HG03135 (cell line): ENCODE data around the gene AP1AR.
"Not testable (repeated sequence)": the region's sequence is repeated elsewhere in the genome, so short reads cannot be mapped to it uniquely, and the experiment has no call there.

Experiments
- ATAC-seq: cut with Tn5 transposase; IDR thresholded peaks from one replicate; pipeline ENCODE4 v1.9.1; 2021; ENCODE audit warnings: mild to moderate bottlenecking, moderate library complexity; ENCODE audit not compliant: unreplicated experiment

Gene AP1AR

DNA sequence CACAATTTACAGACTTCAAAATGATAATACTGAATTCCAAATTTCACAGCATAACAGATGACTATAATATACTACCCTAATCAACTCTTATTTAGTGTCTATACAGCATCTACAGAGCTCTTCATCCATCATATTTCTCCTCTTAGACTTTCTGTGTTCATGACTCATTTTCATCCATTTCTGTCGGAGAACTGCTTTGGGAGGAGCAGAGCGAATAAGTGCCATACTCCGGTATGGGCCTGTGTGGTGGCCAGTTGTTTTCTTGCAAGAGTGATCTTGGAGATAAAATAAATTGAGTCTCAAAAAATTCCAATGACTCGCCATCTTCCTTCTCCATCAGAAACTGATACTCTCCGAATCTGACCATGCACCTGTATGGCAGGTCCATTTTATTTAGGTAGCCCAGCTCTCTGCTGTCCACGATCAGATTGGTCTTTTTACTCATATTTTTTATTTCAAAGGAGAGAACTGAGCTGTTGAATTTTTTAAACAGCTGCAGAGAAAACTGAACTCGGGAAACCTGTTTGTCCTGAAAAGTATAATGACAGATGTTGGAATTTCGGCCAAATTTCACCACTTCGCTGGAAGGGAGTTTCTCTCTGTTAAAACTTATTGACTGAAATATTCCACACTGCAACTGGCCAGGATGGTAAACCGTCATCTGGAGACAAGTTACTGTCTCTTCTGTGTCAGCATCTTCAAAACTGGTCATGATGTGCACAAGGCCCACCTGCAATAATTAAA is 46.3 kb downstream of the AP1AR start:
- ATAC-seq: no peak

DNA sequence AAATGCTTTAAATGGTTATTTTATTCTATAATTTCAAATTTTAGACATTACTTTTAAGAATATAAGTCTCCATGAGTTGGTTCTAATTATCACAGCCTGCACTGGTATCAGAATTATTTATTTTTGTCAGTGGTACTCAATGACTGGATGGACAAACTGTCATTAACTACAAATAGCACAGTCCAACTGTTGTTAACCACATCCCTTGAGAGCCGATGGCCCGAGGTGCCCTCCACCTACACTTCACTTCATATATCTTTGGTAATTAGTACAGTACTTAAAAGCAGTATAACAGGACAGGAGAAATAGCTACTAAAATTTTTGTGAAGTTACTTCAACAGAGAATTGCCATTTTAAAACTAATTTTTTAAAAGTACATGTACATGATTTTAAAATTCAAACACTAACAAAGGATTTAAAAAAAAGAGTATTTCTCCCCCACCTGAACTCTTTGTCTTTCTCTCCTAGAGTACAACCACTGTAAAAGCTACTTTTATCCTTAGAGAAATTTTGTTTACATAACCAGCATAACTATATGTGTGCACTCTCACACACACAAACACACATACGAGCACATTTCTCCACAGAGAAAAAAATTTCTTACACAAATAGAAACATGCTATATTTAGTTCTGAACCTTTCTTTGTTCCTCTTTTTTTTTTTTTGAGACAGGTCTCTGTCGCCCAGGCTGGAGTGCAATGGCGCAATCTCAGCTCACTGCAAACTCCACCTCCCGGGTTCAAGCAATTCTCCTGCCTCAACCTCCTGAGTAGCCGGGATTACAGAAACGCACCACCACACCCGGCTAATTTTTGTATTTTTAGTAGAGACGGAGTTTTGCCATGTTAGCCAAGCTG is 47.7 kb downstream of the AP1AR start:
- peak; percentile 65 for ATAC-seq

DNA sequence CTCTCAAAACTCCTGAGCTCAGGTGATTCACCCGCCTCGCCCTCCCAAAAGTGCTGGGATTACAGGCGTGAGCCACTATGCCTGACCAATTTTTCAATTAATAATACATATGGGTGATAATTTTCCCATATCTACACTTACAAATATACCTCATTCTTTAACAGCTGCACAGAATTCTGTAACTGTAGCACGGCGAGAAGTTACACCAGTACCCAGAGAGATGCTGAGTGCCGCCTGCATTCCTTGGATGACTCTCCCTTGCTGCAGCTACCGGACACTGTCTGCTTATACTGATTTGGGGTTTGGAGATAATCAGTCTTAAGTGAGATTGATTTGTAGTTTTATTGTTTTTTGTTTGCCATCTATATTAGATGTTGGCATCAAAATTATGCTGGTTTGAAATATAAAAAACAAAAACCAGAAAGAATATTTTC is 48.3 kb downstream of the AP1AR start:
- no peak for ATAC-seq

DNA sequence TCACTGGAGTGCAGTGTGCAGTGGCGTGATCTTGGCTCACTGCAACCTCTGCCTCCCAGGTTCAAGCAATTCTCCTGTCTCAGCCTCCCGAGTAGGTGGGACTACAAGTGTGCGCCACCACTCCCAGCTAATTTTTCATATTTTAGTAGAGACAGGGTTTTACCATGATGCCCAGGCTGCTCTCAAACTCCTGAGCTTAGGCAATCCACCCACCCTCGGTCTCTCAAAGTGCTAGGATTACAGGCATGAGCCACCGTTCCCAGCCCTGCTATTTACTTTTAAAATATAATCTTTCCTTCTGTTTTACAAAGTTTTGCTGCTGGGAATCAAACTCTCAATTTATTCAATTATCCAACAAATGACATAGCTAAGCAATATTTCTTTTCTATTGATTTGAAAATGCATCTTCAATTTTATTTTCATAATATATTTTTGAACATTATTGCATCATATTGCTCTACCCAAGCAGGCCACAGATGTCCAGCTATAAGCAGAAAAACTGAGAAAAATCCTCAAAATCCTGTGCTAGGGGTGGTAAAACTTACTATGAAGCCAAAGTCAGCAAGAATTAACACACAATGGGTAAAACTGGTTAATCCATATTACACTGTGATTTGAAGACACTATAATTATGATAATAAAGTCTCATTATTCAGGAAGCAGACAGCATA is 48.9 kb downstream of the AP1AR start:
- ATAC-seq: no peak

DNA sequence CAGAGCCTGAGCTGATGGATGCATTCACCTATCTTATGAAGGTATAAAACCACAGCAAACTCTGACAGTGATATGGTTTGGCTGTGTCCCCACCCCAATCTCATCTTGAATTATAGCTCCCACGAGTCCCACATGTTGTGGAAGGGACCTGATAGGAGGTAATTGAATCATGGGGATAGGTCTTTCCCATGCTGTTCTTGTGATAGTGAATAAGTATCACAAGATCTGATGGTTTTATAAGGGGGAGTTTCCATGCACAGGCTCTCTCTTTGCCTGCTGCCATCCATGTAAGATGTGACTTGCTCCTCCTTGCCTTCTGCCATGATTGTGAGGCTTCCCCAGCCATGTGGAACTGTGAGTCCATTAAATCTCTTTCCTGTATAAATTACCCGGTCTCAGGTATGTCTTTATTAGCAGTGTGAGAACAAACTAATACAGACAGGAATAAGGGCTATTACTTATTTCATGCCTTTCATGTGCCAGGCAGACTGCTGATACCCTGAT is 50.4 kb downstream of the AP1AR start:
- not testable (repeated sequence) for ATAC-seq

DNA sequence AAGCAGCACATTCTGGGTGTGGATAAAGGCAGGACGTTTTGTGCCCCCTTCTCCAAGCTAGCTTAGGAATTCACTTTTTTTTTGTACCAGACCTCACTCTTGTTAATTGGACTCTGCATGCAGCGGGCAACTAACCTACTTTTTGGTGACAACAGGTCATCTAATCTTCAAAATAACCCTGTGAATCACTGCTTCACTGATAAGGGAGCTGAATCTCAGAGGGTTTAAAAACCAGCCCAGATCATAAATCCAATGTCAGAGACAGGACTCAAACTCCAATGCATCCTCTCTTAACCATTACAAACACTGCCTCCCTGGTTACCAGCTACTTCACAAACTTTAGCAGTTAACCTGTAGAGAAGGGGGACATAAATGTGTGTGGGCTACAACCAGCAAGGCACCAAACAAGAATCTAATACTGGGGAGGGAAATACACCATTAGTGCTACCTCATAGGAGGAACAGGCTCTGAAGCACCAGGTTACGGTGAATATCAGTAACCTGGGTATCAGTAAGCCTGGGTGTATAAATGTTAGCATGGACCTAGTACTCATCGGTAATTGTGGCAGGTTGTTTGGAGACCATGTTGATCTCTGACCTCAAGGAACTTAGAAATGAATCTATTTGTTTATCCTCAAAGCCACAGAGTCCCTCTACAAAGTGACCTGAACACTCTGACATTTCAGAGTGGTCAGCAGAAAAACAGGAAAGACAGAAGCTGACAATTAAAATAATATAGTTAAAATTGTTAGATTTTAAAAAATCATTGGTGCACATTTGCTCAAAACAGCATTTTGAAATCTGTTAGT is 51.5 kb downstream of the AP1AR start:
- ATAC-seq: no peak

DNA sequence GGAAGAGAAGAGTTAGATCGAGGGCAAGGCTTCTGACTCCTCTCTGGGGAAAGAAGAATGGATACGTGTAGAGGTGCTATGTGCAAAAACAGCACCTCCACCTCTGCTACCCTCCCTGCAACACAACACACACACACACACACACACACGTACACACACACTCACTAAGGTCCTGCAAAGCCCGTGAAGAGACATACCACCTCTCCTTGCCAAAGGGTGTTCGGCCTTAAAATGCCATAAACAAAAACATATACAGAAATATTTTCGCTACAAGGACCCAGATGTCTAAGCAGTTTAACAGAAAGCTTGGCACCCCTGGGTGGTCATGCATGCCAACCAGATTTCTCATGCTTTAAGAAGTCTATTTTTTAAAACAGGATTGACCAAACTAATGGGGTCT is 52.6 kb downstream of the AP1AR start:
- ATAC-seq: no peak

DNA sequence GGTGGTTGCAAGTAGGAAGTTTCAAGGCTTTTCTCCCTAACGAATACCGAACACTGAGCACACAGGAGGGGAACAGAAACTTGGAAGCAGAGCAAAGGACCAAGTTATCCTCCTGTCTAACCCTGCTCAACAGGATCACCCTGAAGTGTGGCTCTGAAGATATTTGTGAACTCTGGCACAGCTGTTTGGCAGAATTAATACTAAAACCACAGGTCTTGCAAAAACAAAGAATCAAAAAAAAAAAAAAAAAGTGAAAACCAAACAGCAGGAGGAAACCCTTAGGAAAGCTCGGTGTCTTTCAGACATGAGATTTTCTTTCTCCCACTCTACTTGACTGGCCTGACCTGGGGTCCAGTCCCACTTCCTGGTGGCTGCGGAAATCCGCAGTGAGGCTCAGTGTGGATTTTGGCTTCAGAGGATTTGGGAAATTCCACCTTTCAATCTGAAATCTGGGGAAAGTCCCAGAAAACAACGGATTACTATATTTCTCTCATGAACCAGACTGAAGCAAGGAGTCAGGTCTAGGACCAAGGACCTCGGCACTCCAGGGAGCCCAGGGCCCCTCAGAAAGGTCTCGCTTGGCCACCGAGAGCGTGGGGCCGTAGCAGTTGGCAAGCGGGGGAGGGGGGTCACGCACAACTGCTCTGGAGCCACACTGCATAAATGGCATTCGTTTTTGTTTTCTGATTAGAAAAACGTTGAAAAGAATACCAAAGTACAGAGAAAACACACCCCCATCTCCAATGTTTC is 53.2 kb downstream of the AP1AR start:
- ATAC-seq: no peak

DNA sequence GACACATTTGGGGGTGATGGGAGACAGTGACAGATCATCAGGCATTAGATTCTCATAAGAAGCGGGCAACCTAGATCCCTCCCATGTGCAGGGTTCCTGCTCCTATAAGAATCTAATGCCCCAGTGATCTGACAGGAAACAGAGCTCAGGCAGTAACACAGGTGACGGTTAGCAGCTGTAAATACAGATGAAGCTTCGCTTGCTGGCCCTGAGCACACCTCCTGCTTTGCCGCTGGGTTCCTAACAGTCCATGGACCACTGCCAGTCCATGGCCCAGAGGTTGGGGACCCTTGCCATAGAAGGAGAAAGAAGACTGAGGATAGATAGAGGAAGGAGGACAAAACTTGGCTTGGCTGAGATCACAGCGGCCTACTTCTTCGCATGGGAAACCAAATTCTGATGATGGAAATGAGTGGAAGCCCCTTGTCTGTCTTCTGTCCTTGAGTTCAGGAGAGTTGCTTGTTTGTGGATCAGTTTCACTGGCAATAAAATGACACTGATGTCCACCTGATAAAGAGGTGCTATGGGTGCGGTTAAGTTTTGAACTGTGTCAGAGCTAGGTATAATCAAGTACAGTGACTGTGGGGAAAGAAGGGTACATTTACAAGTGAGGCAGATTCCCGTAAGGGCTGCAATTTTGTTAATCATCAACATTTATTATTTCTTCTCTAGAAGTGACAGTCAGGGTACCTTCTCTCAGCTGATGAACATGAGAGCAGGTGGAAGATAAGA is 55.8 kb downstream of the AP1AR start:
- no peak for ATAC-seq

DNA sequence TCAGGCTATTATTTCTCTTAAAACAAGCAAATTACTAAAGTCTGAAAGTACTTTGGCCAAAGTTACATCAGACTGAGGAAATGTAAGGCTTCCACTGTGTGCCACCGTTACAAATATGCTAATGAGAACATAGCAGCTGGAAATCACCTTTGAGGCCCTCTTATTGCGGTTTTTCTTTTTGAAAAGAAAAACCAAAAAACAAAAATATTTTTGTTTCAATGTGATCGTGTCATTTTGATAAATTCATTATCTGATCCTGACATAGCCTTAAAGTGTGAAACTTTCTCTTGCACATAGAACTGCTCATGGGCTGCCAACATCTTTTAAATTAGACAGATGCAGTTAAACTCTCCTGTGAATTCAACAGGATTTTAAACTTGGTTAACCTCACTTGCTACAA is 56.9 kb downstream of the AP1AR start:
- ATAC-seq: peak; percentile 33

DNA sequence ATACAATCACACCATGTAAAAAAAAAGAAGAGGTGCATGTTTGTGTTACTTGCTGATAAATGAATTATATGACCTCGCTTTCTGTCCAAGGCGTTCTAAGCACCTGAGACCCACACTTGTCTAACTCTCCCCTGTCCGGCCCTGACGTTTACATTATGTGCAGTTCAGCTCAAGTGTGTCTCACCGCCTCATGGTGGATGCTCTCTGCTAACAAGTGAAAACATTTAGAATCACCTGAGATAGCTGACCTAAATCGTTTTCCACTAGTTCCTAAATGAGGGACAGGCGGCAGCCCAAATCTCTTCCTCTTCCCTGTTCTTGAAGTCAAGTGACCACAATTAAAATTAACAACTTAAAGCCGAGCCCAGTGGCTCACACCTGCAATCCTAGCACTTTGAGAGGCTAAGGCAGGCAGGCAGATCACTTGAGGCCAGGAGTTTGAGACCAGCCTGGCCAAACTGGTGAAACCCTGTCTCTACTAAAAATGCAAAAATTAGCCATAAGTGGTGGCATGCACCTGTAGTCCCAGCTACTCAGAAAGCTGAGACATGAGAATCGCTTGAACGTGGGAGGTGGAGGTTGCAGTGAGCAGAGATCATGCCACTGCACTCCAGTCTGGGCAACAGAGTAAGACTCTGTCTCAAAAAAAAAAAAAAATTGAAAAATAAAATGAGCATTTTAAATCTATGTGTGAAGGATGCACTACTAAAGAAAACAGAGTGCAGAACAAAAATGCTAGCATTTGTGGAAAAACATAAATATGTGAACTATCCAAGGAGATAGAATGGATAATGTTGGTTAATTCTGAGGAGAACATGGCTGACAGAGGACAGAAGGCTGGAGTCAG is 58.0 kb downstream of the AP1AR start:
- no peak for ATAC-seq

DNA sequence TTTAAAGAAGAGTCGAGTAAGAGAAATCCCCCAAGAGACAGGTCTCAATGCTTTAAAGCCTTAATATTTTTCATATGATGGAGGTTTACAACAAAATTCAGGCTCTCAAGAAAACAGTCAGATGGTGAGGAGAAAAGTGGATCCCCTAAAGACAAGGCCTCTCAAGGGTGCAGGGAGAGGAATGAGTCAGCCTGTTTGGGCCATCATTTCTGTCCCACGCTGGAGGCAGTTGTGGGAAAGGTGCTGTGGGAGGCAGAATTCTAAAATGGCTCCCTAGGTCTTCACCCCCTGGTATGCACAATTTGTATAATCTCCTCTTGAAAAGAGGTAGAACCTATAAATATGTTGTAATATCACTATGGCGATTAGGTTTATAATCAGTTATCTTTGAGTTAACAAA is 58.8 kb downstream of the AP1AR start:
- no peak for ATAC-seq

DNA sequence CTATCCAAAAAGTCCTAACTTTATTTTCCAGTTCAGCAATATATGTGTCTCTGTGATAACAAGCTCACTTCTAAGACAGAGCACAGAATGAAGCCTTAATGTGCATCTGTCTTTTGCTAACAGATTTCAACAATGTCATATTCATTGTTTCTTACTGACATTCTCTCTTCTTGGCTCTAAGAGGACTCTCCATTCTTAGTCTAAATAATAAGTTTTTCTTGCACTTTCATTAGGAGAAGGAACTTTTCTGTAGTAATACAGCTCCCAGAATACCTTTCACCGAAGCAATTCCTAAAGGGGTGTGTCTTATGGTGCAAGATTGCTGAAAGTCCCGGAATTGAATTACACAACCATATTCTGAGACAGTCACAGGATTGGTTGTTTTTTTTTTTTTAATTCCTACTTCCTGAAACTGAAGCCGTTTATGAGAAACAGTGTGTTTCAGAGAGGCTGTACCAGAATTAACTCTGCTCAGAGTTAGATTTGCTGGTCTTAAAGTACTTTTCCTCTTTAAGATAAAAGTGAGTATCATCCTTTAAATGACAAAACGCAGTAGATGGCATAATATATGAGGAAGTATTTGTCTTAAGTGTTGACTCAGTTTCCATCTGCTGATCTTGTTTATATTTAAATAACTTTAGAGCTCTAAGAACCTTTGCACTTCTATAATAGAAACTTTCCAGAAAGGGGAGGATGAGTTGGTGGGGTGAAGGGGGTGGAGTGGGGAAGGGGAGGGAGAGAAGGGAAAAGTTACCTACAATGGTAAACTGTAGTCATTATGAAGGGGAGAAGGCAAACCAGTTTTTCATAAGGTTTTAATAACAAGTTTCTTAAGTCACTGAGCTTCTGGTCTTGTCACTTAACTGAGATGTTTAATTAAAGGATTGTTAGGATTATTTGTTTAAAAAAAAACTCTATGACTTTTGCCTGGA is 65.6 kb downstream of the AP1AR start, which contains the start of gene ALPK1:
ALPK1 (plus strand) TSS at position 421 of the 932 bp plus-strand sequence.
- peak; percentile 85 for ATAC-seq

DNA sequence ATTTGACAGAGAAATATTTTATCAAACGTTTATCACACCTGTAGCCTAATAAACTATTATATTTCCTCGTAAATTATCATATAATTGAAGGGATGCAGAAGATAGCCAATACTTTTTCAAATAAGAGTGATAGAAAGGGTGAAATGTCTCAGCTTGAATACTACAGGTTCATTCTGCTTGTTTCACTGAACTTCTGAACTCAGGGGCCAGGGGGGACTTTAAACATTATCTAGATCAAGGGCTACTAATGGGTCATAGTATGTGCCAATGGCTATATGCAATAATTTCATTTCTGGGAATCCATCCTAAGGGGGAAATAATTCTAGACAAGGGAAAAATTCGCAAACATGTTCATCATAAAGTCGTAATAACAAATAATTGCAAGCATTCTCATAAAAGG is 68.1 kb downstream of the AP1AR start:
- no peak for ATAC-seq

DNA sequence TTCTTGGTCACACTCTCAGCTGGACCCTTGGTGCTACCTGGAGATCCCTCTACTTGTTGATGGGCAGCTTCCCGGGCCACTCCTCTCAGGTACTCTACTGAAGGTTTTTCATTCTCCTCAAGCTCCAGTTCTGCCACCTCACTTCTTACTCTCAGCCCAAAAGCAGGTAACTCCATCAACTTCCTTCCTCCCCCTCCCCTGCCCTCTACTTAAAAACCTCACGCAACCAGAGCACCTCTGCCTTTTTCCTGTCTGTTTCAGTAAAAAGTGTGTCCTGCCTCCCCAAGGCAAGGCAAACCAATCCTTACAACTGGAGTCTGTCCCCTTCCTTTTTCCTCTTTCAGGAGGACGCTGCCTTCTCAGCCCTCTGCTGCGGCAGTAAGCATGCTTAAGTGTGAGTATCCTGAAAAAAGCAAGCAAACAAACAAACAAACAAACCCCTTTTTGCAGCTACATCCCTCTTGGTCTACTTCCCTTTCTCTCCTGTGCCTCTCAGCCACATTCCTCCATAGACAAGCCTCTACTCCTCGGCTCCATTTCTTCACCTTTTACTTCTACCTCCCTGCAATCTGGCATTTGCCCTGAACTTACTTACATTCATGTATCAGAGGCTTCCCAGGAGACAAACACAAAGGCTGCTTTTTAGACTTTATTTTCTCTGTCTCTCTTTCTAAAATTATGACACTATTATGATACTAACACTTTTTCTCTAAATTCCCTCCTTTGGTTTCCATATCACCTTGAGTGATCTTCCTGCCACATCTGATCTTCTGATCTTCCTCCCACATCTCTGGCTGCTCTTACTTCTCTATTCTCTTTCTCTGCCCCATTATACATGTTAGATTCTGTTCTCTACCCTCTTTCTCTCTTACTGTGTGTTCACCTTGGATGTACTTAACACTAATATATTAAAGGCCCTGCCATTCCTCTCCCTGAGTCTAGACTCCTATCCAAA is 71.0 kb downstream of the AP1AR start:
- no peak for ATAC-seq

DNA sequence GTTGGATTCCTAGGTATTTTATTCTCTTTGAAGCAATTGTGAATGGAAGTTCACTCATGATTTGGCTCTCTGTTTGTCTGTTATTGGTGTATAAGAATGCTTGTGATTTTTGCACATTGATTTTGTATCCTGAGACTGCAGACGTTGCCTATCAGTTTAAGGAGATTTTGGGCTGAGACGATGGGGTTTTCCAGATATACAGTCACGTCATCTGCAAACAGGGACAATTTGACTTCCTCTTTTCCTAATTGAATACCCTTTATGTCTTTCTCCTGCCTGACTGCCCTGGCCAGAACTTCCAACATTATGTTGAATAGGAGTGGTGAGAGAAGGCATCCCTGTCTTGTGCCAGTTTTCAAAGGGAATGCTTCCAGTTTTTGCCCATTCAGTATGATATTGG is 73.9 kb downstream of the AP1AR start:
- not testable (repeated sequence) for ATAC-seq
